Amniotic epithelial cell (primary cell): ENCODE results near the gene NEURL2.

Experiments
- DNase-seq: peaks from one replicate; pipeline ENCODE4 v3.0.0-alpha.2; 2010; ENCODE audit warnings: low read depth

NEURL2 gene

GRCh38 chr20:45841407-45842129 lies 49.4 kb downstream of the NEURL2 start:
- DNase-seq: no peak

GRCh38 chr20:45840700-45841198 lies 50.3 kb downstream of the NEURL2 start:
- DNase-seq: no peak
